Measurements from ENCODE around the gene FDPS.

- TF ChIP-seq CTCF (conservative IDR thresholded peaks at IDR 0.05 in 1 of 2, IDR thresholded peaks at IDR 0.05 in 1 of 2; ENCODE audit: extremely low read depth in 1 of 2, insufficient read depth in 1 of 2, low read depth in 1 of 2, low read length in 2 of 2) (no peak), EZH2 (IDR thresholded peaks at IDR 0.05; ENCODE audit: borderline replicate concordance, low read length) (no peak)
These were observed 10.9 kb downstream of the FDPS start for GRCh38 chr1:155319536-155319935.

Measured in mammary epithelial cell (primary cell).